SK-N-MC (cell line): ENCODE data around the gene DIPK1B.

Source experiments
- EZH2 ChIP-seq: fragments of 200-600 bp; sonication (generic); IDR thresholded peaks from one replicate; pipeline ENCODE4 v1.6.1; 2017; ENCODE audit warnings: antibody characterized with exemption
- POLR2AphosphoS5 ChIP-seq: IDR thresholded peaks from 2 replicates; pipeline ENCODE4 v1.6.1; 2012; ENCODE audit warnings: mild to moderate bottlenecking, low read depth, low read length, borderline replicate concordance

GRCh38 chr9:136740491-136740890, 28.1 kb downstream of the DIPK1B start:
- no peak for TF ChIP-seq POLR2AphosphoS5
- no peak for TF ChIP-seq EZH2
